Activated naive CD8-positive, alpha-beta T cell treated with anti-CD3 and anti-CD28 coated beads, Interleukin-2, amount 50 U/mL, for 16 hours (primary cell): ENCODE results near the gene PRKX.
"Not testable (repeated sequence)": the region's sequence is repeated elsewhere in the genome, so short reads cannot be mapped to it uniquely, and the experiment has no call there.

Experiments
- DNase-seq: peaks from one replicate; pipeline ENCODE4 v3.0.0-alpha.2; 2020; ENCODE audit warnings: low read depth, low spot score

Gene PRKX

GRCh38 chrX:3711331-3711917, 2.0 kb downstream of the PRKX start:
- no peak for DNase-seq

- DNase-seq = not testable (repeated sequence)
These were observed 5.7 kb downstream of the PRKX start for GRCh38 chrX:3707673-3708274.

GRCh38 chrX:3706481-3706880, 7.0 kb downstream of the PRKX start:
- no peak for DNase-seq

GRCh38 chrX:3703251-3703650, 10.2 kb downstream of the PRKX start:
- not testable (repeated sequence) for DNase-seq

GRCh38 chrX:3702095-3702494, 11.4 kb downstream of the PRKX start:
- not testable (repeated sequence) for DNase-seq

GRCh38 chrX:3701445-3701928, 12.0 kb downstream of the PRKX start:
- DNase-seq = not testable (repeated sequence)

- no peak for DNase-seq
These were observed 13.5 kb downstream of the PRKX start for GRCh38 chrX:3699821-3700381.

GRCh38 chrX:3697701-3698279, 15.7 kb downstream of the PRKX start:
- no peak for DNase-seq

- no peak for DNase-seq
These were observed 16.2 kb downstream of the PRKX start for GRCh38 chrX:3697220-3697684.

GRCh38 chrX:3695536-3695935, 17.9 kb downstream of the PRKX start:
- DNase-seq = no peak

GRCh38 chrX:3690140-3690539, 23.3 kb downstream of the PRKX start:
- no peak for DNase-seq

- not testable (repeated sequence) for DNase-seq
These were observed 30.2 kb downstream of the PRKX start for GRCh38 chrX:3683236-3683635.

- no peak for DNase-seq
These were observed 33.0 kb downstream of the PRKX start for GRCh38 chrX:3680459-3680858.

- no peak for DNase-seq
These were observed 33.8 kb downstream of the PRKX start for GRCh38 chrX:3679669-3680068.

- no peak for DNase-seq
These were observed 35.1 kb downstream of the PRKX start for GRCh38 chrX:3678328-3678727.

- DNase-seq = no peak
These were observed 38.6 kb downstream of the PRKX start for GRCh38 chrX:3674881-3675280.

GRCh38 chrX:3669841-3670475, 43.5 kb downstream of the PRKX start:
- no peak for DNase-seq

GRCh38 chrX:3666975-3667374, 46.5 kb downstream of the PRKX start:
- DNase-seq = no peak

- no peak for DNase-seq
These were observed 48.5 kb downstream of the PRKX start for GRCh38 chrX:3664921-3665320.

GRCh38 chrX:3663576-3664250, 49.7 kb downstream of the PRKX start:
- DNase-seq = not testable (repeated sequence)

- DNase-seq = no peak
These were observed 53.7 kb downstream of the PRKX start for GRCh38 chrX:3659761-3660160.

- no peak for DNase-seq
These were observed 58.3 kb downstream of the PRKX start for GRCh38 chrX:3655181-3655580.
